GM18511 (cell line): ENCODE data around the gene GPR39.

Experiments used
- ATAC-seq: cut with Tn5 transposase; IDR thresholded peaks from one replicate; pipeline ENCODE4 v1.9.1; 2021; ENCODE audit warnings: mild to moderate bottlenecking, moderate library complexity; ENCODE audit not compliant: unreplicated experiment

The GPR39 gene

GRCh38 chr2:132667706-132668105 lies 251.1 kb downstream of the GPR39 start:
- ATAC-seq: no peak

GRCh38 chr2:132668189-132668823 lies 251.7 kb downstream of the GPR39 start:
- no peak for ATAC-seq

GRCh38 chr2:132668987-132669907 lies 252.6 kb downstream of the GPR39 start:
- no peak for ATAC-seq

- no peak for ATAC-seq
Observed at GRCh38 chr2:132669908-132670495, 253.4 kb downstream of the GPR39 start, which contains the start of gene LYPD1. Gene LYPD1 (minus strand): TSS chr2:132670205. CDS start chr2:132669932, 273 bp downstream.

- ATAC-seq: no peak
Observed at GRCh38 chr2:132670496-132671150, 254.0 kb downstream of the GPR39 start.

- ATAC-seq: no peak
Observed at GRCh38 chr2:132671151-132671835, 254.7 kb downstream of the GPR39 start.

GRCh38 chr2:132676999-132677398 lies 260.4 kb downstream of the GPR39 start:
- ATAC-seq: no peak

- ATAC-seq: no peak
Observed at GRCh38 chr2:132677661-132678060, 261.1 kb downstream of the GPR39 start.

- ATAC-seq: no peak
Observed at GRCh38 chr2:132678483-132678882, 261.9 kb downstream of the GPR39 start.

- no peak for ATAC-seq
Observed at GRCh38 chr2:132680544-132680943, 263.9 kb downstream of the GPR39 start.

GRCh38 chr2:132681766-132682165 lies 265.2 kb downstream of the GPR39 start:
- no peak for ATAC-seq

- ATAC-seq: no peak
Observed at GRCh38 chr2:132690664-132691303, 274.2 kb downstream of the GPR39 start.

- no peak for ATAC-seq
Observed at GRCh38 chr2:132691556-132691955, 275.0 kb downstream of the GPR39 start.

GRCh38 chr2:132692816-132693215 lies 276.2 kb downstream of the GPR39 start:
- ATAC-seq: no peak
